ENCODE results near the gene WNT9B.
A peak's percentile ranks its signal among the peaks of the same experiment; 100 is the strongest.

Gene WNT9B

GRCh38 chr17:46922804-46923635 is 71.6 kb downstream of the WNT9B start, which contains the start of gene GOSR2:
Gene GOSR2 (plus strand): TSS chr17:46923160. CDS start chr17:46923193, 33 bp downstream.
- H3K4me1 ChIP-seq (ENCODE audit: insufficient read depth, low read length) = peaks cover 7% of the 10 kb centered on the region; the same call in 1 of the 2 replicates
- H3K9me3 ChIP-seq (ENCODE audit: insufficient read depth, low read depth, low read length) = no peaks in the 10 kb centered on the region
- H3K4me3 ChIP-seq (ENCODE audit: low read length) = peak within 1 kb of the TSS; percentile 94
- H3K27ac ChIP-seq (ENCODE audit: low read length) = peak within 1 kb of the TSS; percentile 94
- peak within 1 kb of the TSS; percentile 93 for H3K9ac ChIP-seq (ENCODE audit: low read depth, low read length)
- no peaks in the 10 kb centered on the region for H3K36me3 ChIP-seq (ENCODE audit: insufficient read depth, low read depth, low read length)
- no peaks in the 10 kb centered on the region for H3K27me3 ChIP-seq (ENCODE audit: insufficient read depth, low read length)

- Histone ChIP-seq H3K27ac (ENCODE audit: low read length) (no peak overlapping the region), H3K36me3 (ENCODE audit: insufficient read depth, low read depth, low read length) (peaks cover 12% of the 10 kb centered on the region), H3K9me3 (ENCODE audit: insufficient read depth, low read depth, low read length) (no peaks in the 10 kb centered on the region), H3K9ac (ENCODE audit: low read depth, low read length) (no peak overlapping the region), H3K4me1 (ENCODE audit: insufficient read depth, low read length) (peaks cover 7% of the 10 kb centered on the region; the same call in 1 of the 2 replicates), H3K4me3 (ENCODE audit: low read length) (no peak overlapping the region), H3K27me3 (ENCODE audit: insufficient read depth, low read length) (no peaks in the 10 kb centered on the region)
Measured at GRCh38 chr17:46925185-46925868, 73.9 kb downstream of the WNT9B start.

GRCh38 chr17:46928467-46929261 is 77.3 kb downstream of the WNT9B start:
- H3K9me3 ChIP-seq (ENCODE audit: insufficient read depth, low read depth, low read length) = no peaks in the 10 kb centered on the region
- H3K27me3 ChIP-seq (ENCODE audit: insufficient read depth, low read length) = no peaks in the 10 kb centered on the region
- peaks cover 7% of the 10 kb centered on the region; the same call in 1 of the 2 replicates for H3K4me1 ChIP-seq (ENCODE audit: insufficient read depth, low read length)
- H3K9ac ChIP-seq (ENCODE audit: low read depth, low read length) = no peak overlapping the region
- H3K27ac ChIP-seq (ENCODE audit: low read length) = no peak overlapping the region
- peaks cover 45% of the 10 kb centered on the region for H3K36me3 ChIP-seq (ENCODE audit: insufficient read depth, low read depth, low read length)
- H3K4me3 ChIP-seq (ENCODE audit: low read length) = no peak overlapping the region

GRCh38 chr17:46929413-46929812 is 78.0 kb downstream of the WNT9B start:
- Histone ChIP-seq H3K27me3 (ENCODE audit: insufficient read depth, low read length) (no peaks in the 10 kb centered on the region), H3K36me3 (ENCODE audit: insufficient read depth, low read depth, low read length) (peaks cover 52% of the 10 kb centered on the region), H3K4me1 (ENCODE audit: insufficient read depth, low read length) (no peaks in the 10 kb centered on the region; the same call in 1 of the 2 replicates), H3K9me3 (ENCODE audit: insufficient read depth, low read depth, low read length) (no peaks in the 10 kb centered on the region), H3K4me3 (ENCODE audit: low read length) (no peak overlapping the region), H3K27ac (ENCODE audit: low read length) (no peak overlapping the region), H3K9ac (ENCODE audit: low read depth, low read length) (no peak overlapping the region)

- Histone ChIP-seq H3K9me3 (ENCODE audit: insufficient read depth, low read depth, low read length) (no peaks in the 10 kb centered on the region), H3K36me3 (ENCODE audit: insufficient read depth, low read depth, low read length) (peaks cover 59% of the 10 kb centered on the region), H3K4me1 (ENCODE audit: insufficient read depth, low read length) (no peaks in the 10 kb centered on the region), H3K9ac (ENCODE audit: low read depth, low read length) (no peak overlapping the region), H3K27ac (ENCODE audit: low read length) (no peak overlapping the region), H3K4me3 (ENCODE audit: low read length) (no peak overlapping the region), H3K27me3 (ENCODE audit: insufficient read depth, low read length) (no peaks in the 10 kb centered on the region)
Measured at GRCh38 chr17:46930051-46930450, 78.7 kb downstream of the WNT9B start.

- no peak overlapping the region for H3K9ac ChIP-seq (ENCODE audit: low read depth, low read length)
- no peaks in the 10 kb centered on the region for H3K4me1 ChIP-seq (ENCODE audit: insufficient read depth, low read length)
- H3K4me3 ChIP-seq (ENCODE audit: low read length) = no peak overlapping the region
- H3K27ac ChIP-seq (ENCODE audit: low read length) = no peak overlapping the region
- no peaks in the 10 kb centered on the region for H3K27me3 ChIP-seq (ENCODE audit: insufficient read depth, low read length)
- H3K9me3 ChIP-seq (ENCODE audit: insufficient read depth, low read depth, low read length) = no peaks in the 10 kb centered on the region
- peaks cover 74% of the 10 kb centered on the region for H3K36me3 ChIP-seq (ENCODE audit: insufficient read depth, low read depth, low read length)
Measured at GRCh38 chr17:46931596-46931995, 80.2 kb downstream of the WNT9B start.

- Histone ChIP-seq H3K27ac (ENCODE audit: low read length) (no peak overlapping the region), H3K36me3 (ENCODE audit: insufficient read depth, low read depth, low read length) (peaks cover 97% of the 10 kb centered on the region)
Measured at GRCh38 chr17:46935658-46936266, 84.4 kb downstream of the WNT9B start.

More at GRCh38 chr17:46935658-46936266, 84.4 kb downstream of the WNT9B start:
- H3K27me3 ChIP-seq (ENCODE audit: insufficient read depth, low read length) = no peaks in the 10 kb centered on the region
- H3K4me3 ChIP-seq (ENCODE audit: low read length) = no peak overlapping the region
- no peaks in the 10 kb centered on the region for H3K4me1 ChIP-seq (ENCODE audit: insufficient read depth, low read length)
- H3K9me3 ChIP-seq (ENCODE audit: insufficient read depth, low read depth, low read length) = no peaks in the 10 kb centered on the region
- no peak overlapping the region for H3K9ac ChIP-seq (ENCODE audit: low read depth, low read length)

Measured in iPS-20b (cell line).